Trophoblast cell (in vitro differentiated cells and primary cell): ENCODE results near the gene FAM156A.
"Not testable (repeated sequence)": the region's sequence is repeated elsewhere in the genome, so short reads cannot be mapped to it uniquely, and the experiment has no call there.

Experiments
- DNase-seq, 2 donors: peaks; one replicate each; pipeline ENCODE4 v3.0.0-alpha.2; 2016
- H2AFZ ChIP-seq: 2 replicates; pipeline ENCODE4 v1.6.1; 2013; ENCODE audit warnings: low read length, moderate library complexity, mild to moderate bottlenecking; ENCODE audit not compliant: insufficient read depth, poor library complexity
- H2AK5ac ChIP-seq: 2 replicates; pipeline ENCODE4 v1.6.1; 2013; ENCODE audit warnings: mild to moderate bottlenecking, low read length
- H2BK120ac ChIP-seq: 2 replicates; pipeline ENCODE4 v1.6.1; 2013; ENCODE audit warnings: low read length, mild to moderate bottlenecking, moderate library complexity; ENCODE audit not compliant: insufficient read depth, poor library complexity
- H2BK12ac ChIP-seq: 2 replicates; pipeline ENCODE4 v1.6.1; 2013; ENCODE audit warnings: mild to moderate bottlenecking, low read length, moderate library complexity
- H2BK5ac ChIP-seq: 2 replicates; pipeline ENCODE4 v1.6.1; 2013; ENCODE audit warnings: low read length, low read depth, moderate library complexity, mild to moderate bottlenecking; ENCODE audit not compliant: poor library complexity
- H3K14ac ChIP-seq: 2 replicates; pipeline ENCODE4 v1.6.1; 2013; ENCODE audit warnings: mild to moderate bottlenecking, low read length
- H3K18ac ChIP-seq: 2 replicates; pipeline ENCODE4 v1.6.1; 2013; ENCODE audit warnings: mild to moderate bottlenecking, low read length
- H3K23ac ChIP-seq: 2 replicates; pipeline ENCODE4 v1.6.1; 2013; ENCODE audit warnings: low read length
- H3K27ac ChIP-seq: 2 replicates; pipeline ENCODE4 v1.5.1; 2013; ENCODE audit warnings: low read depth, mild to moderate bottlenecking, inconsistent platforms, low read length, moderate library complexity
- H3K27me3 ChIP-seq: 2 replicates; pipeline ENCODE4 v1.6.1; 2013; ENCODE audit warnings: inconsistent platforms, mild to moderate bottlenecking, low read length, moderate library complexity; ENCODE audit not compliant: insufficient read depth
- H3K36me3 ChIP-seq, 2 experiments: 1 replicate in 1 of 2; 2 replicates in 1 of 2; pipeline ENCODE4 v1.6.1; 2013; ENCODE audit warnings: low read length in 2 of 2, mild to moderate bottlenecking in 2 of 2, moderate library complexity in 1 of 2; ENCODE audit not compliant: insufficient read depth in 2 of 2, control insufficient read depth in 1 of 2
- H3K4ac ChIP-seq: 2 replicates; pipeline ENCODE4 v1.6.1; 2013; ENCODE audit warnings: low read depth, mild to moderate bottlenecking, low read length, moderate library complexity
- H3K4me1 ChIP-seq, 2 experiments: 1 replicate in 1 of 2; 2 replicates in 1 of 2; pipeline ENCODE4 v1.6.1; 2013; ENCODE audit warnings: low read length in 2 of 2, mild to moderate bottlenecking in 2 of 2, moderate library complexity in 1 of 2; ENCODE audit not compliant: insufficient read depth in 2 of 2, control insufficient read depth in 1 of 2
- H3K4me2 ChIP-seq: 2 replicates; pipeline ENCODE4 v1.6.1; 2013; ENCODE audit warnings: inconsistent platforms, mild to moderate bottlenecking, low read length, moderate library complexity
- H3K4me3 ChIP-seq: 2 replicates; pipeline ENCODE4 v1.5.1; 2013; ENCODE audit warnings: mild to moderate bottlenecking, low read depth, low read length, inconsistent platforms
- H3K79me1 ChIP-seq: one replicate; pipeline ENCODE4 v1.6.1; 2013; ENCODE audit warnings: low read length
- H3K79me2 ChIP-seq: 2 replicates; pipeline ENCODE4 v1.6.1; 2013; ENCODE audit warnings: low read length, mild to moderate bottlenecking; ENCODE audit not compliant: control insufficient read depth, insufficient read depth, poor library complexity
- H3K9ac ChIP-seq: 2 replicates; pipeline ENCODE4 v1.6.1; 2013; ENCODE audit warnings: mild to moderate bottlenecking, low read length
- H3K9me3 ChIP-seq: 2 replicates; pipeline ENCODE4 v1.6.1; 2013; ENCODE audit warnings: low read depth, mild to moderate bottlenecking, control low read depth, inconsistent platforms, low read length; ENCODE audit not compliant: insufficient read depth
- H4K12ac ChIP-seq: 2 replicates; pipeline ENCODE4 v1.6.1; 2013; ENCODE audit warnings: low read depth, mild to moderate bottlenecking, low read length, moderate library complexity
- H4K8ac ChIP-seq: 2 replicates; pipeline ENCODE4 v1.6.1; 2013; ENCODE audit warnings: low read depth, mild to moderate bottlenecking, low read length, moderate library complexity
- H4K91ac ChIP-seq: one replicate; pipeline ENCODE4 v1.6.1; 2013; ENCODE audit warnings: low read depth, mild to moderate bottlenecking, low read length, moderate library complexity
- WGBS: extraction: QIAGEN DNeasy Blood & Tissue Kit; methylation state at CpG from one replicate; pipeline ENCODE4 v1.1.7; 2013; ENCODE audit warnings: missing lambda C conversion rate; ENCODE audit not compliant: insufficient read length, insufficient coverage; ENCODE audit errors: extremely low coverage; 5-methylcytosine and 5-hydroxymethylcytosine counted together

FAM156A gene

DNA sequence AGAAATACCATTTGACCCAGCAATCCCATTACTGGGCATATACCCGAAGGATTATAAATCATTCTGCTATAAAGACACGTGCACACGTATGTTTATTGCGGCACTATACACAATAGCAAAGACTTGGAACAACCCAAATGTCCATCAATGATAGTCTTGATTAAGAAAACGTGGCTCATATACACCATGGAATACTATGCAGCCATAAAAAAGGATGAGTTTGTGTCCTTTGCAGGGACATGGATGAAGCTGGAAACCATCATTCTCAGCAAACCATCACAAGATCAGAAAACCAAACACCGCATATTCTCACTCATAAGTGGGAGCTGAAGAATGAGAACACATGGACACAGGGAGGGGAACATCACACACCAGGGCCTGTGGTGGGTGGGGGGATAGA, 28.1 kb downstream of the FAM156A start:
- not testable (repeated sequence) for H3K9me3 ChIP-seq, H3K9ac ChIP-seq, H3K4ac ChIP-seq, H2BK12ac ChIP-seq, H3K18ac ChIP-seq, H3K23ac ChIP-seq, H2BK120ac ChIP-seq, DNase-seq, H4K8ac ChIP-seq, H2BK5ac ChIP-seq, H3K4me1 ChIP-seq, H3K4me3 ChIP-seq, H3K79me2 ChIP-seq, H3K36me3 ChIP-seq, H2AK5ac ChIP-seq, H3K4me2 ChIP-seq, H4K12ac ChIP-seq, H3K14ac ChIP-seq, H3K27me3 ChIP-seq, H4K91ac ChIP-seq, H2AFZ ChIP-seq, H3K79me1 ChIP-seq, H3K27ac ChIP-seq
- WGBS: no CpG with 5 or more reads among the region's 6 CpGs

DNA sequence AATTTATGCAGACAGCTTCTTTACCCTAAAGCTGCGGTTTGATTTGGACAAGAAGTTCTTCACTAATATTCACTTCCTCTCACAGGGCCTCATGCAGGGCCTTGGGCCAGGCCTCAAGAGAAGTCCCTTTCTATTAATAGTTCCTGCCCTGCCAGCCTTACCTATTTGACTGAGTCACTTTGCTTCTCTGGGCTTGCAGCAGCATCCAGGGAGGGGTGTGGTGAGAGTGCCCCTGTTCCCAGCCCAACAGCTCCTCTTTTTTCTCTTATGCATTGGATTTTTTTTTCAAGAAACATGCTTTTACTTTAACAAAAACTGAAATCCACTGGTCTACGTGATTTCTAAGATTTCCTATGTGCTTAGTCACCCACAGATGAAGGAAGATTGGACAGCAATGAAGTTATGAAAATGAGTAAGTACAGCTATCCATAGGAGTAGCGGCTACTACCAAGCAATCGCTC, 34.5 kb downstream of the FAM156A start:
- Histone ChIP-seq H3K4ac (no peak overlapping the region), H2BK5ac (no peak overlapping the region), H2BK12ac (no peak overlapping the region), H3K36me3 (no peaks in the 10 kb centered on the region), H3K4me3 (no peak overlapping the region), H2AK5ac (no peak overlapping the region), H3K4me2 (no peak overlapping the region), H3K9ac (no peak overlapping the region), H3K27ac (no peak overlapping the region), H4K91ac (no peak overlapping the region), H3K27me3 (no peaks in the 10 kb centered on the region), H3K23ac (no peak overlapping the region), H3K18ac (no peak overlapping the region), H3K9me3 (no peaks in the 10 kb centered on the region), H3K79me1 (peaks cover 5% of the 10 kb centered on the region), H4K12ac (no peak overlapping the region), H3K14ac (no peak overlapping the region), H3K79me2 (peaks cover 2% of the 10 kb centered on the region), H2AFZ (no peak overlapping the region), H3K4me1 (peaks cover 3 to 5% of the 10 kb centered on the region in 2 experiments), H4K8ac (no peak overlapping the region), H2BK120ac (no peak overlapping the region)
- peak; percentile 4 to 52 for DNase-seq
- no CpG with 5 or more reads among the region's 4 CpGs for WGBS

DNA sequence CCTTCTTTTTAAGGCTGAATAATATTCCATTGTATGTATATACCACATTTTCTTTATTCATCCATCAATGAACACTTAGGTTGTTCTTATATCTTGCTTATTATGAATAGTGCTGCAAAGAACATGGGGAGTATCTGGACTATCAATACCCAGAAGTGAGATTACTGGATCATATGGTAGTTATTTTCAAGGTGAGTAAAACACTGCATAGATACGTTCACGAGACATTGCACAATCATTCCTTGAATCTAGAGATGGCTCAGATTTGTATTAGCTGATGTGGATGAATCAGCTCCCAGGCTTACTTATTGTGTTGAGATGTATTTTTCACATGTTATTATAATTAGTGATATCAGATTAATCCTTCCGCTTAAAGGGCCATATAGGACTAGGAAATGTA, 43.6 kb downstream of the FAM156A start:
- H3K27me3 ChIP-seq, H2BK5ac ChIP-seq, H3K23ac ChIP-seq, H2BK120ac ChIP-seq, DNase-seq, H3K79me2 ChIP-seq, H3K27ac ChIP-seq, H4K8ac ChIP-seq, H3K79me1 ChIP-seq, H3K9me3 ChIP-seq, H2AFZ ChIP-seq, H3K4me3 ChIP-seq, H3K4me2 ChIP-seq, H3K4me1 ChIP-seq, H2BK12ac ChIP-seq, H3K4ac ChIP-seq, H3K36me3 ChIP-seq, H3K14ac ChIP-seq, H3K18ac ChIP-seq, H3K9ac ChIP-seq, H2AK5ac ChIP-seq, H4K12ac ChIP-seq, H4K91ac ChIP-seq: not testable (repeated sequence)
- no CpG with 5 or more reads among the region's 3 CpGs for WGBS

DNA sequence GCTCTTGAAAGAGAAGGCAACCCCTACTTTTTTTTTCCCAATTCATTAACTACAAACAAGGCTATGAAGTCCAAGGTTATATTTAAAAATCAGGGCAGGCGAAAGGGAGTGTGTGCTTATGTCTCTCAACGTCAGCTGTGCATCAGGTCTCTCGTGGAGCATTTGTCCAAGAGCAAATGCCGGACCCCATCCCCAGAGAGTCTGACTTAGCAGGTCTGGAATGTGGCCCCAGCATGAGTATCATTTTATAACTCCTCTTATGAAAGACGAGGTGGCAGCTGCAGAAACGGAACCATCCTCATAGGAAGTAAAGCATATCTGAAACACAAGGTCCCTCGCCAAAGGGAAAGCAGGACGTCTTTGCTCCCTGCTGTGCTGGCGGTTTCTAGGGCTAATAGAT, 44.6 kb downstream of the FAM156A start:
- H3K18ac ChIP-seq, H3K27ac ChIP-seq, H2BK5ac ChIP-seq, H3K14ac ChIP-seq, H3K4me2 ChIP-seq, H3K4me3 ChIP-seq, H2AK5ac ChIP-seq, H4K12ac ChIP-seq, H3K79me1 ChIP-seq, DNase-seq, H4K91ac ChIP-seq, H2BK120ac ChIP-seq, H3K79me2 ChIP-seq, H3K9ac ChIP-seq, H2AFZ ChIP-seq, H3K4ac ChIP-seq, H3K9me3 ChIP-seq, H3K36me3 ChIP-seq, H4K8ac ChIP-seq, H3K27me3 ChIP-seq, H2BK12ac ChIP-seq, H3K23ac ChIP-seq, H3K4me1 ChIP-seq: not testable (repeated sequence)
- WGBS: no CpG with 5 or more reads among the region's 9 CpGs
